HepG2 (cell line): Measurements from ENCODE around the gene KDM5A. TPM values are rescaled to one million over a fixed set of nuclear protein-coding genes. Genes with fewer than 3 reads are reported as not detected.

Experiments
- ATAC-seq: fragments of 200-7000 bp; cut with Tn5 transposase; 3 replicates; pipeline ENCODE4 v1.9.1; 2020; ENCODE audit warnings: mild to moderate bottlenecking, moderate library complexity
- BruUV-seq: library from RNA; stranded (reverse); fragments of 400-500 nt; replicated peaks from 2 replicates; lab custom pipeline; 2021; lab: Mats Ljungman, UMichigan
- CTCF ChIA-PET: fragments of 300-600 bp; formaldehyde crosslinking; extraction: SDS; loops from one replicate; lab custom pipeline; 2021; ENCODE audit warnings: low total read pairs, inconsistent platforms, low intra/inter-chr PET ratio; lab: Yijun Ruan, JAX
- POLR2A ChIA-PET: fragments of 350-600 bp; sonication (Branson Sonifier 250); formaldehyde crosslinking; loops from one replicate; lab custom pipeline; 2020; ENCODE audit warnings: antibody characterized with exemption, inconsistent platforms; lab: Yijun Ruan, JAX
- DNase-seq: peaks from one replicate; pipeline ENCODE4 v3.0.0-alpha.2; 2015; ENCODE audit warnings: low spot score
- FAIRE-seq: peaks from 3 replicates; lab custom pipeline; 2011; peaks lifted over from hg19 to GRCh38; lab: Jason Lieb, UNC
- H2AFZ ChIP-seq: one replicate; pipeline ENCODE4 v1.6.1; 2011; ENCODE audit warnings: low read length, inconsistent platforms
- H3K27ac ChIP-seq: fragments of 300-600 bp; 3 replicates; pipeline ENCODE4 v1.8.0; 2011; ENCODE audit warnings: mixed run types, mild to moderate bottlenecking, mixed read lengths, low read length, inconsistent platforms; ENCODE audit not compliant: insufficient read depth; ENCODE audit errors: extremely low read length
- H3K27me3 ChIP-seq, 2 experiments: fragments of 200-600 bp in 1 of 2; 2 replicates in 1 of 2; 3 replicates in 1 of 2; pipeline versions ENCODE4 v1.6.0 to v1.8.0; 2011; ENCODE audit warnings: low read length in 2 of 2, mild to moderate bottlenecking in 2 of 2, moderate library complexity in 2 of 2, inconsistent platforms in 1 of 2; ENCODE audit not compliant: insufficient read depth in 2 of 2, control insufficient read depth in 1 of 2
- H3K36me3 ChIP-seq, 2 experiments: fragments of 200-600 bp in 1 of 2; replicated peaks in 1 of 2; 2 replicates in 1 of 2; 3 replicates in 1 of 2; pipeline versions ENCODE4 v1.5.1 to v1.8.0; 2011; ENCODE audit warnings: low read length in 2 of 2, inconsistent platforms in 1 of 2; ENCODE audit not compliant: insufficient read depth in 2 of 2, control insufficient read depth in 1 of 2
- H3K4me1 ChIP-seq: 2 replicates; pipeline ENCODE4 v1.5.1; 2012; ENCODE audit warnings: low read length, inconsistent platforms; ENCODE audit not compliant: insufficient read depth
- H3K4me2 ChIP-seq: 2 replicates; pipeline ENCODE4 v1.6.0; 2011; ENCODE audit warnings: low read depth, low read length, inconsistent platforms
- H3K4me3 ChIP-seq, 3 experiments: fragments of 200-600 bp in 1 of 3; sonication (generic), shearing (Covaris generic) in 1 of 3; replicated peaks in 1 of 3; 2 replicates each; pipeline ENCODE4 v1.5.1; 2011 to 2016; ENCODE audit warnings: low read length in 3 of 3, inconsistent platforms in 2 of 3, low read depth in 2 of 3, mild to moderate bottlenecking in 2 of 3, control low read depth in 1 of 3, mixed read lengths in 1 of 3; ENCODE audit not compliant: insufficient read depth in 1 of 3
- H3K79me2 ChIP-seq: one replicate; pipeline ENCODE4 v1.6.1; 2011; ENCODE audit warnings: low read length, inconsistent platforms; ENCODE audit not compliant: insufficient read depth
- H3K9ac ChIP-seq: 2 replicates; pipeline ENCODE4 v1.6.0; 2011; ENCODE audit warnings: mild to moderate bottlenecking, low read depth, low read length, inconsistent platforms; ENCODE audit not compliant: insufficient read depth
- H3K9me3 ChIP-seq: 2 replicates; pipeline ENCODE4 v1.5.1; 2012; ENCODE audit warnings: mild to moderate bottlenecking, low read length
- H4K20me1 ChIP-seq: 2 replicates; pipeline ENCODE4 v1.6.0; 2011; ENCODE audit warnings: inconsistent platforms, mild to moderate bottlenecking, low read length, moderate library complexity; ENCODE audit not compliant: insufficient read depth
- ATF5 ChIP-seq: sonication (generic); formaldehyde crosslinking; IDR thresholded peaks from 2 replicates; pipeline ENCODE4 v1.4.0; 2020; ENCODE audit warnings: mild to moderate bottlenecking, low read depth, missing genetic modification reagents
- ATRX ChIP-seq: sonication (generic); formaldehyde crosslinking; IDR thresholded peaks from 2 replicates; pipeline ENCODE4 v1.4.0; 2020; ENCODE audit warnings: missing genetic modification reagents, borderline replicate concordance
- BRD4 ChIP-seq: sonication (generic); formaldehyde crosslinking; IDR thresholded peaks from 2 replicates; pipeline ENCODE4 v1.4.0; 2020; ENCODE audit warnings: missing genetic modification reagents
- CREB1 ChIP-seq, 2 experiments: fragments of 450-650 bp in 1 of 2; IDR thresholded peaks; 2 replicates each; pipeline ENCODE4 v1.6.1; 2016 to 2017; ENCODE audit warnings: control low read depth in 1 of 2, mild to moderate bottlenecking in 1 of 2, missing compliant biosample characterization in 1 of 2, missing genetic modification characterization in 1 of 2
- JARID2 ChIP-seq: sonication (generic); formaldehyde crosslinking; IDR thresholded peaks from 2 replicates; pipeline ENCODE4 v1.8.1; 2023; ENCODE audit warnings: missing genetic modification reagents, inconsistent platforms; ENCODE audit not compliant: insufficient replicate concordance
- NFIC ChIP-seq: IDR thresholded peaks from 2 replicates; pipeline ENCODE4 v1.6.1; 2012; ENCODE audit warnings: mild to moderate bottlenecking, low read length, inconsistent platforms
- RCOR2 ChIP-seq: IDR thresholded peaks from 2 replicates; pipeline ENCODE4 v1.6.1; 2016; ENCODE audit warnings: missing biosample characterization, missing genetic modification reagents
- REPIN1 ChIP-seq: sonication (generic); formaldehyde crosslinking; IDR thresholded peaks from 2 replicates; pipeline ENCODE4 v1.8.0; 2022; ENCODE audit warnings: missing genetic modification reagents, low read depth, mild to moderate bottlenecking, borderline replicate concordance
- TIGD3 ChIP-seq: sonication (generic); formaldehyde crosslinking; IDR thresholded peaks from 2 replicates; pipeline ENCODE4 v1.5.1; 2020; ENCODE audit warnings: mild to moderate bottlenecking, missing genetic modification reagents, borderline replicate concordance
- ZBTB33 ChIP-seq: sonication (generic); formaldehyde crosslinking; IDR thresholded peaks from 2 replicates; pipeline ENCODE4 v1.4.0; 2020; ENCODE audit warnings: missing genetic modification reagents
- ZBTB46 ChIP-seq: sonication (generic); formaldehyde crosslinking; IDR thresholded peaks from 2 replicates; pipeline ENCODE4 v1.4.0; 2020; ENCODE audit warnings: mild to moderate bottlenecking, missing genetic modification reagents, borderline replicate concordance
- ZNF282 ChIP-seq: fragments of 450-650 bp; IDR thresholded peaks from 2 replicates; pipeline ENCODE4 v1.6.1; 2018; ENCODE audit not compliant: partially characterized antibody
- ZNF75D ChIP-seq: sonication (generic); formaldehyde crosslinking; IDR thresholded peaks from 2 replicates; pipeline ENCODE4 v1.8.1; 2023; ENCODE audit warnings: missing genetic modification reagents, mild to moderate bottlenecking, borderline replicate concordance
- WGBS: methylation state at CpG from one replicate; pipeline ENCODE4 v1.1.6; 2017; ENCODE audit warnings: low lambda C conversion rate; 5-methylcytosine and 5-hydroxymethylcytosine counted together
- in situ Hi-C: cut with HindIII; loops from 2 replicates; pipeline ENCODE4 v1.10.0; 2017; ENCODE audit warnings: low pct_unique_long_range_greater_than_20kb; ENCODE audit not compliant: extremely low pct_ligation_motif_present
- intact Hi-C: fragments of 100-400 bp; cut with micrococcal nuclease; formaldehyde crosslinking; loops from one replicate; pipeline ENCODE4 v1.10.0; 2022; ENCODE audit not compliant: unreplicated experiment
- polyA plus RNA-seq, 8 experiments: library from polyadenylated mRNA; depleted of rRNA in 3 of 8; stranded (reverse) in 7 of 8; unstranded in 1 of 8; fragments of >200 nt; fragmentation: Illumina TruSeq in 4 of 8; extraction: Trizol in 4 of 8; gene quantifications; 2 replicates each; pipeline versions ENCODE4 v1.2.1 to v1.2.3, GENCODE V29; 2011 to 2016; ENCODE audit warnings: low read depth in 4 of 8, missing spikeins in 1 of 8, mixed read lengths in 1 of 8; ENCODE audit not compliant: insufficient read depth in 1 of 8
- total RNA-seq, 5 experiments: library from RNA; depleted of rRNA; stranded (reverse); fragments of >200 nt; fragmentation: Illumina TruSeq; extraction: Trizol; gene quantifications; 2 replicates each; pipeline ENCODE4 v1.2.3, GENCODE V29; 2016; ENCODE audit warnings: low read depth in 1 of 5

Gene KDM5A
- total and polyA plus RNA-seq, 2 of the 13 experiments (the other 11 are each of a cell fraction or from before 2014, with no cell fraction given): 12.0 to 29.2 TPM

GRCh38 chr12:243381-243780, 145.7 kb downstream of the KDM5A start:
- 69% methylated on average over 4 of the region's 4 CpGs for WGBS
- no peak overlapping the region for H3K4me3 ChIP-seq
- peaks cover 10% of the 10 kb centered on the region for H3K9me3 ChIP-seq
- BruUV-seq: no TSS peak
- no peak overlapping the region for H2AFZ ChIP-seq
- no peaks in the 10 kb centered on the region for H3K79me2 ChIP-seq
- DNase-seq: no peak
- POLR2A ChIA-PET: no interaction called here
- in situ Hi-C loops (no loop called here), intact Hi-C loops (no loop called here)
- no peak overlapping the region for H3K27ac ChIP-seq
- H3K27me3 ChIP-seq: no peaks in the 10 kb centered on the region
- TF ChIP-seq ZNF282 (no peak), CREB1 (IDR thresholded peaks at IDR 0.05) (no peak), CREB1 (CRISPR knock-in tag; IDR thresholded peaks at IDR 0.05) (no peak), ZBTB46 (no peak)
- TF ChIP-seq, all 625 proteins: peak for 0
- no peak for FAIRE-seq
- no peaks in the 10 kb centered on the region for H4K20me1 ChIP-seq
- peaks cover 3% of the 10 kb centered on the region; the same call in 1 of the 2 replicates for H3K4me1 ChIP-seq
- no peaks in the 10 kb centered on the region for H3K36me3 ChIP-seq
- no peak overlapping the region for H3K9ac ChIP-seq
- no peak for ATAC-seq
- H3K4me2 ChIP-seq: no peak overlapping the region
- CTCF ChIA-PET: no interaction called here

GRCh38 chr12:242496-242895, 146.6 kb downstream of the KDM5A start:
- no peak overlapping the region for H3K4me3 ChIP-seq
- H4K20me1 ChIP-seq: no peaks in the 10 kb centered on the region
- peaks cover 6% of the 10 kb centered on the region for H3K9me3 ChIP-seq
- DNase-seq (no peak), ATAC-seq (no peak), FAIRE-seq (no peak)
- intact Hi-C loops (no loop called here), in situ Hi-C loops (no loop called here)
- no peaks in the 10 kb centered on the region for H3K36me3 ChIP-seq
- 89% methylated on average over 15 of the region's 15 CpGs for WGBS
- no peaks in the 10 kb centered on the region for H3K79me2 ChIP-seq
- BruUV-seq: no TSS peak
- H3K4me2 ChIP-seq: no peak overlapping the region
- ChIA-PET CTCF (no interaction called here), POLR2A (no interaction called here)
- no peak overlapping the region for H3K27ac ChIP-seq
- H2AFZ ChIP-seq: no peak overlapping the region
- H3K9ac ChIP-seq: no peak overlapping the region
- peaks cover 12% of the 10 kb centered on the region for H3K4me1 ChIP-seq
- no peaks in the 10 kb centered on the region for H3K27me3 ChIP-seq
- TF ChIP-seq TIGD3 (CRISPR knock-in tag) (no peak), RCOR2 (CRISPR knock-in tag) (no peak), ZBTB33 (CRISPR knock-in tag) (no peak), BRD4 (CRISPR knock-in tag) (no peak), ZNF75D (CRISPR knock-in tag) (no peak), ATRX (CRISPR knock-in tag) (no peak), JARID2 (CRISPR knock-in tag) (no peak), NFIC (no peak), REPIN1 (CRISPR knock-in tag) (no peak), ATF5 (no peak)
